ENCODE results near the gene SLC38A4. TPM values are rescaled to one million over a fixed set of nuclear protein-coding genes. Genes with fewer than 3 reads are reported as not detected.

SLC38A4 gene
- total and polyA plus RNA-seq, 2 of the 8 experiments (the other 6 are each of a cell fraction or from before 2014, with no cell fraction given), result 6.7 to 15.4 TPM

DNA sequence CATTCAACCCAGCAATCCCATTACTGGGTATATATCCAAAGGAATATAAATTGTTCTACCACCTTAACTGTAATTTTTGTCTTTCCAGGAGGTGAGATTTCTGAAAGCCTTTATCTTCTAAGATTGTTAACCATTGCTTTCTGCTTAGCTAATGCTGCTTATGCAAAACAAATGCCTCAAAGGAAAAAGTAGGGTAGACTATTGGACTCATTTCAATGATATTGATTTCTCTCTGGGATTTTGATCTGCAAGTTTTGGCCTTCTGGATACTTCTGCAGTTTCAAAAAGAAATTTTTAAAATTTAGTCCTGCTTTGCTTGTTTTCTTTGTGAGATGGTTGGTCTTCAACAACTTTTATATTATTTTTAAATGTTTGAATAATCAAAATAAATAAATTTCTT, 108.6 kb downstream of the SLC38A4 start:
- no peak overlapping the region for H2BK20ac ChIP-seq (ENCODE audit: low read length)
- H2BK15ac ChIP-seq (ENCODE audit: low read length), result no peak overlapping the region
- no peak overlapping the region for H3K4me2 ChIP-seq (ENCODE audit: insufficient read depth in 1 of 2, low read depth in 2 of 2, low read length in 2 of 2)
- no peak overlapping the region for H3K9ac ChIP-seq (replicated peaks in 1 of 4; ENCODE audit: extremely low read depth in 1 of 4, low read depth in 3 of 4, low read length in 3 of 4)
- no peak overlapping the region for H3K14ac ChIP-seq (ENCODE audit: insufficient read length)
- no peak overlapping the region for H4K5ac ChIP-seq (ENCODE audit: insufficient read length, low read depth, low read length)
- no peak overlapping the region for H3K4ac ChIP-seq (replicated peaks; ENCODE audit: insufficient read length, low read depth, low read length)
- H2BK120ac ChIP-seq (replicated peaks; ENCODE audit: low read depth, low read length), result no peak overlapping the region
- no peaks in the 10 kb centered on the region for H3K79me2 ChIP-seq (ENCODE audit: control insufficient read depth in 1 of 2, insufficient read depth in 2 of 2, low read length in 2 of 2)
- FAIRE-seq (no peak), DNase-seq (ENCODE audit: low read depth in 1 of 2, low spot score in 2 of 2) (no peak)
- no peak overlapping the region for H2AK5ac ChIP-seq (ENCODE audit: low read depth, low read length)
- H3K36me3 ChIP-seq (ENCODE audit: control insufficient read depth in 2 of 4, insufficient read depth in 4 of 4, low read length in 3 of 4), result no peaks in the 10 kb centered on the region; a peak in 1 of 8 replicates
- no peak overlapping the region for H3K18ac ChIP-seq (ENCODE audit: extremely low read depth, low read length)
- H3K4me3 ChIP-seq (ENCODE audit: extremely low read depth in 1 of 4, insufficient read depth in 2 of 4, low read depth in 3 of 4, low read length in 4 of 4), result no peak overlapping the region
- H4K8ac ChIP-seq (ENCODE audit: extremely low read depth, insufficient read depth, low read length), result no peak overlapping the region
- H3K79me1 ChIP-seq (ENCODE audit: low read depth, low read length), result no peaks in the 10 kb centered on the region
- H3K4me1 ChIP-seq (replicated peaks in 1 of 4; ENCODE audit: control insufficient read depth in 3 of 4, insufficient read depth in 4 of 4, low read length in 3 of 4), result no peaks in the 10 kb centered on the region
- H2BK5ac ChIP-seq (ENCODE audit: low read depth, low read length), result no peak overlapping the region
- H3K9me3 ChIP-seq (ENCODE audit: insufficient read depth in 2 of 2, low read depth in 1 of 2, low read length in 1 of 2), result no peaks in the 10 kb centered on the region
- ChIA-PET CTCF (ENCODE audit: partially characterized antibody) (no interaction called here), POLR2A (ENCODE audit: partially characterized antibody) (no interaction called here)
- H3K23me2 ChIP-seq (ENCODE audit: low read depth, low read length), result no peaks in the 10 kb centered on the region
- H3K27ac ChIP-seq (ENCODE audit: low read depth, low read length), result no peak overlapping the region
- TF ChIP-seq RXRA (IDR thresholded peaks at IDR 0.05; ENCODE audit: insufficient read depth, low read depth, low read length), result no peak
- TF ChIP-seq SP2 (IDR thresholded peaks at IDR 0.05; ENCODE audit: low read length), result no peak
- H3K56ac ChIP-seq (replicated peaks; ENCODE audit: insufficient read length, low read depth, low read length), result no peak overlapping the region
- no peaks in the 10 kb centered on the region for H3K27me3 ChIP-seq (replicated peaks in 1 of 4; ENCODE audit: control insufficient read depth in 3 of 4, extremely low read depth in 1 of 4, insufficient read depth in 3 of 4, low read length in 3 of 4)
- no peak overlapping the region for H2AFZ ChIP-seq (ENCODE audit: low read length)
- no peak overlapping the region for H3K23ac ChIP-seq (ENCODE audit: insufficient read length)
- no peaks in the 10 kb centered on the region for H4K20me1 ChIP-seq (replicated peaks in 1 of 2; ENCODE audit: control insufficient read depth in 1 of 2, insufficient read depth in 2 of 2, low read length in 2 of 2)
- no peak overlapping the region for H2BK12ac ChIP-seq (ENCODE audit: low read depth, low read length)
- no peak overlapping the region for H4K91ac ChIP-seq (replicated peaks; ENCODE audit: insufficient read length, low read length)
